ENCODE results near the gene B4GALT3.

B4GALT3 gene

DNA sequence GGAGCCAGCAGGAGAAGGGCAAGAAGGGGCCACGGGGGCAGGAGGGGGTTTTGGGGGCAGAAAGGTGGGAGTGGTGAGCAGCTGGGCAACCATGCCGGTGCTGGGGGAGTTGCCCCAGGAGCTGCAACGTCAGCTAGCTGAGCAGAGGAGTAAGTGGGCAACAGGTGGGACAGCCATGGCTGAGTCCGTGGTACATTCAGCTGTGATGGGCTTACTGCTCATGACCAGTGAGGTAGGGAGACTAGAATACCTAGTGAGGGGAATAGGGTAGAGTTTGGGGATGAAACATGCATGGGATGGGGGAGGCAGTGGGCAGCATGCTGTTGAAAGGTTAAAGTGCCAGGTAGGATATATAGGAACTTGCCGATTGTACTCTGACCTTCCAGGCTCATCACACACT is 15.7 kb downstream of the B4GALT3 start:
- DNase-seq, result no peak

GRCh38 chr1:161160671-161161145 is 16.6 kb downstream of the B4GALT3 start:
- no peak for DNase-seq

DNA sequence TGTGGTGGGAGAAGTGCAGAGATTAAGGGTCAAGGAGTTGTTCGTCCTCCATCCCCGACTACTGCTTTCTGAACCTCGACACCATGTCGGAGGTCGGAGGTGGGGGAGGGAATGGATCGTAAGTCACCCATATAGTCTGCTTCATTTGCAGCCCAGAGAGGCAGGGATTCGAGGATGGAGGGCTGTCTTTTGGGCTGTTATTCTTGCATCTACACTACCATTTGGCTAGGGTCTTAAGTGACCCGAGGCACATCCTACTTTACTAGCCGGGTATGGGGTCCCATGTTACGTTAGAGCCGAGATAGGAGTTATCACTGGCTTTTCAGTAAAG is 17.4 kb downstream of the B4GALT3 start:
- DNase-seq, result no peak

DNA sequence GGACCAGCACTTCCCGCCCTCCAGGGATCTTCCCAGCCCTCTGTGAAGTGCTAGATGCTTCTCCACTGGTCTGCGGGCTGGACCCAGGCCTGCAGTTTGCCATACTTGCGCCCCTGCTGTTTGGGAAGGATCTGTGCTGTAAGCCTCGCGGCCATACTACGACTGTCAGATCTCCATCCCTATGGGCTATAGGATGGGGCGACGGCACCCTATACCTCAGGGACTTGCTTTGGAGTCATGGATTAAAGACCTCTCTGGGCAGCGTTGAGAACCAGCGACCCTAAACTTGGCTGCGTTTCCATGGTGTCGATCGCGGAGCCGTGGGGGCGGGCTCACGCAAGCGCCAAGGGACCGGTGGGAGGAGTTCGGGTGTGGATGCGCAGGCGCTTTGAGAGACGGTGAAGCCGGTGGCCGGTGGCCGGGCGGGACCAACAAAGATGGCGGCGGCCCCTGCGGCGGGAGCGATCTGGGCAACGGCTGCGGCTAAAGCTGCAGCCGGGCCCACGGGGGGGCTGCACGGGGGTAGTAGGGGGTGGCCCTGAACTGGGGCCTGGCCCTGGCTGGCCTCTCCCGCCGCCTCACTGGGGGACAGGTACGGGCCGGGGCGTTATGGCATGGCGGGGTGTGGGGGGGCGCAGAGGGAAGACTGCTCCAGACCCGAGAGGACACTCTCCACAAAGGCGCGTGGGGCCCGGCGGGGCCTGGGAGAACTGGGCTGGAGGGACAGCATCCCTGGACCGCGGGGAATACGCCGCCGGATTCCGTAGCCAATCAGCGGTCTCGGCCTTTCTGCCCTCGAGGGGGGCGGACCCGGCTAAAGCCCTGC is 18.0 kb downstream of the B4GALT3 start, which contains the start of gene USP21:
Gene USP21, plus strand, starts transcription at position 414 of the 826 bp plus-strand sequence. CDS start 1,141 bp downstream, outside the sequence.
- peak; percentile 94 for DNase-seq

DNA sequence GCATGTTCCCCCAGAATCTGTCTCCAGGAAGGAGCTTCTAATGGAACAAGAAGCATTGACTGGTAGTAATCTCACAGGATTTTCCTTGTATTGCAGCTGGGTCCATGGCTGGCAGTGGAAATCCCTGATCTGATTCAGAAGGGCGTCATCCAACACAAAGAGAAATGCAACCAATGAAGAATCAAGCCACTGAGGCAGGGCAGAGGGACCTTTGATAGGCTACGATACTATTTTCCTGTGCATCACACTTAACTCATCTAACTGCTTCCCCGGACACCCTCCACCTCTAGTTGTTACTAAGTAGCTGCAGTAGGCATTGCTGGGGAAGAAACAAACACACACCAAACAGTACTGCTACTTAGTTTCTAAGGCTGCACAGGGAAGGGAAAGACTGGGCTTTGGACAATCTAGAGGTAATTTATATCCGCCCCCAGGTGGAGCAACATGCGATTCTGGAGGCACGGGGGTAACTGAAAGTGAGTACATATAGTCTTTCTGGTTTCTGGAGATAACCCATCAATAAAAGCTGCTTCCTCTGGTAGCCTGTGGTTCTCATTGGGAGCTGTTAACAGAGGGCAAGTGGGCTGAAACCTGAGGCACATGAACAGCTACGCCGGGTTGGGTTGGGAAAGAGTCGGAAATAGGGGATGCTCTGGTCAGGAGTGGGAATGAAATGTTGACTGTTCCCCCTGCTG is 18.8 kb downstream of the B4GALT3 start:
- no peak for DNase-seq

DNA sequence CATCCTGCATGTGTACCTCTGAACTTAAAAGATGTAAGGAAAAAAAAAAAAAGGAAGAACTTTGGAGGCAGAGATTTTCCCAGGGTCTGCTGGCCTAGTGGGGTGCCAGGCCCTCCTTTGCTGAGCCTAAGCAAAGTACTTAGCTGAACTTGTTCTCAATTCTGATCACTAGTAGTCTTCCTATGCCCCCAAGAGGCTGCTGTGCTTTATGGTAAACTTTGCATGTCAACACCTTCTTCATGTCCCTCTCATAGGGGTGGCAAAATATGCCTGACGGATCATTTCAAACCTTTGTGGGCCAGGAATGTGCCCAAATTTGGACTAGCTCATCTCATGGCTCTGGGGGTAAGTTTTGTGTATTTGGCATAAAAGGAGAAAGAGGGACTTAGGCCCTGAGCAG is 19.4 kb downstream of the B4GALT3 start:
- DNase-seq, result no peak

GRCh38 chr1:161153682-161154337 is 23.5 kb downstream of the B4GALT3 start, which contains the start of gene UFC1:
TSS of gene UFC1 (plus strand) at chr1:161153978. CDS start at chr1:161153998, 20 bp downstream.
- DNase-seq, result peak; percentile 86

GRCh38 chr1:161153176-161153575 is 24.1 kb downstream of the B4GALT3 start:
- DNase-seq, result no peak

DNA sequence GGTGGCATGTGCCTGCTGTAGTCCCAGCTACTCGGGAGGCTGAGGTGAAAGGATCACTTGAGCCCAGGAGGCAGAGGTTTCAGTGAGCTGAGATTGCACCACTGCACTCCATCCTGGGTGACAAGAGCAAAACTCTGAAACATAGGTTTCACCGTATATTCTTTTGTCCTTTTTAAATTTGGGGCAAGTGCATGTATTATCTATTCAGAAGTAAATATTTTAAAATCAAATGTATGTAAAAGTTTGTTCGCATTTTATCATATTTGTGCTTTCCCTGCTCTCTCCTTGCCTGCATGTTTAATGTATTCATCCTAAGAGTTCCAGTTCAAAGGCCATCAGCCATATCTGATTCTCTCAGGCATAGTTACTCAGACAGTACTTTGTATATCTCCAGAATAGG is 31.5 kb downstream of the B4GALT3 start:
- no peak for DNase-seq

DNA sequence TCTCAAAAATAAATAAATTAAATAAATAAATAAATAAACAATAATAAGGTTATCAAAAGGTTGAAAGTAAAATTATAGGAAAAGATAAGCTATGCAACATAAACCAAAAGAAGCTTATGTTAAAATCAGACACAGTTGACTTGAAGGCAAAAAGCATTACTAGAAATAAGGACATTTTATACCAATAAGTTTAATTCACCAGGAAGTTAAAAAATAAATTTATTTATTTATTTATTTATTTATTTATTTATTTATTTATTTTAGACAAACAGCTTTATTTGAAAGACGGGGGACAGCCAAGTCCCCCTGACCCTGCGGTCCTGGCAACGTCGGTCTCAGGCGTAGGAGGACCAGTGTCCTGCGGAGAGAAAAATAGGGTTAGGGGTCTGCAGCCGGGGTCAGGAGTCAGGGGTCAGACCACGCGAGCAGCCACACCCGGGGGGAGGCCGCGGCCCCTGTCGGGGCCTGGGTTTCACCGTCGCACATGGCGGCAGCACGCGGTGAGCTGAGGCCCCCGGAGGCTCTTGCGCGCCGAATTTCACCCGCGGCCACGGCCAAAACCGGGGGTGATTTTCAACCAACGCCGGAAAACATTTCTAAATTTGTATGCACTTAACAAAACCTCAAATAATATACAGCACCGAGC is 36.4 kb downstream of the B4GALT3 start:
- no peak for DNase-seq

DNA sequence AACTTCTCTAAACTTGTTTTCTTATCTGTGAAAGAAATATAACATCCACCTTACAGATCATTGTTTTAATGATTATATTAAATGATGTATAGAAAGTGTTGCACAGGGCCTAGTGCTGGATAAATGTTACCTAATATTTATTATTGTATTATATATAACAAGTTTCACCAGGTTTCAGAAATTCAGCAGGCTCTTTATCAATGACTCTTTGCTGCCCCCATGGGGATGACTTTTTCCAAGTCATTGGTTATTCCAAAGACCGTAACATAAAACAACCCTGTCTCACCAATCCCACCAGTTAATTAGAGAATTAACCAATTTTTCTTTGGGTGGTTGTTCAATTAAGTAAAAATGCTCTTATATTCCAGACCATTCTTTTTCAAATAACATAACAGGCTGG is 37.5 kb downstream of the B4GALT3 start:
- peak; percentile 36 for DNase-seq

DNA sequence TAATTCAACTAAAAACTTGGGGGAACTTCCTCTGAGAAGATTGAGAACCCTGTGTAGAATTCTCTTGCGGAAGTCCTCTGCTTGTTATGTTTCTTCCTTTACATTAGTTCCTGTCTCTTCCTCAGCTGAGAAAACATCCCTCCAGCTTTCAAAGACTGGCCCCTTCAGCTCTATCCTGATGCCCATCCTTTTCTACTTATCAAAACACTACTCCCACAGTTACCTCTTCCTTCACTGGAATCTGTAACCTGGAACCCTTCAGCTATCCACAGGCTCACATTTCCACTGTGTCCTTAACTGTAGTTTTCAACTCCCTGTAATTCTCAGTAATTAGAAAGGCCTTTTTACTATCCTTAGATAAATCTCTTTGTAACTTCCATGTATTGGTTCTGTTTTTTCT is 38.9 kb downstream of the B4GALT3 start:
- no peak for DNase-seq

- DNase-seq, result no peak
These were observed 39.4 kb downstream of the B4GALT3 start for GRCh38 chr1:161137881-161138280.

- no peak for DNase-seq
These were observed 44.0 kb downstream of the B4GALT3 start for GRCh38 chr1:161133220-161133740.

DNA sequence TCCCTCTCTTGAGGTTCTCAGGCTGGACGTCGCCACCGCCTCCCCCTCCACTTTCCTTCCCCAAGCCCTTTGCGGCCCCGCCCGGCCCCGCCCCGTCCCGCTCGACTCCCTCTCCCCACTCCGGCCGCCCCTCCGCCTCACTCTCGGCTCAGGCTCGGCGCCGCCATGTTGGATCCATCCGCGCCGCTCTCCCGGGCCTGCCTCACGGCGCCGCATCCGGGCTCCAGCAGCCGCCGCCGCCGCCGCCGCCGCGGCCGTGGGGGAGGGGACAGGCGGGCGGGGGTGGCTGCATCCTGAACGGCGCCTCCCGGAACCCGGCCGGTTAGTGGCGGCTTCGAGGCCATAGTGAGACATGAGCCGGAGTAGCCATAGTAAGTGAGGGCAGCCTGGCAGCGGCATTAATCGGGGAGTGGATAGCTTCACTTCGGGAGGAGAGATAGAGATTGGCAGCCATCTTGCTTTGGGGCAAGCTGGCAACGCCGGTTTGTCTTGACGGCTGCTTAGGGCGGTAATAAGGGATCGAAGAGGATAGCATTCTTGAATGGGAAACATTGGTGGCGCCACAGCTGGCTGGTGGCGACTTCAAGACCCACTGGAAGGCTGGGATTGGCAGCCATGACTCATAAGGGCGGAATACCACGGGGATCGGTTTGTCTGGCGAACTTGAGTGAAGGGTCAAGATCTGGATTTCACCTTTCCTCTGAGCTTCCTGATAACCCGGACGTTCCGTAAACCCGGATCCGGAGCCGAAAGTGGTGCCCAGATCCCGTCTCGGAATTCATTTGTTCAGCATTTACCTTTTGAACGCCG is 44.7 kb downstream of the B4GALT3 start, which contains the start of gene DEDD:
Gene DEDD, minus strand, starts transcription at position 258 of the 810 bp plus-strand sequence. CDS start 8,205 bp downstream, outside the sequence.
- peak; percentile 94 for DNase-seq

DNA sequence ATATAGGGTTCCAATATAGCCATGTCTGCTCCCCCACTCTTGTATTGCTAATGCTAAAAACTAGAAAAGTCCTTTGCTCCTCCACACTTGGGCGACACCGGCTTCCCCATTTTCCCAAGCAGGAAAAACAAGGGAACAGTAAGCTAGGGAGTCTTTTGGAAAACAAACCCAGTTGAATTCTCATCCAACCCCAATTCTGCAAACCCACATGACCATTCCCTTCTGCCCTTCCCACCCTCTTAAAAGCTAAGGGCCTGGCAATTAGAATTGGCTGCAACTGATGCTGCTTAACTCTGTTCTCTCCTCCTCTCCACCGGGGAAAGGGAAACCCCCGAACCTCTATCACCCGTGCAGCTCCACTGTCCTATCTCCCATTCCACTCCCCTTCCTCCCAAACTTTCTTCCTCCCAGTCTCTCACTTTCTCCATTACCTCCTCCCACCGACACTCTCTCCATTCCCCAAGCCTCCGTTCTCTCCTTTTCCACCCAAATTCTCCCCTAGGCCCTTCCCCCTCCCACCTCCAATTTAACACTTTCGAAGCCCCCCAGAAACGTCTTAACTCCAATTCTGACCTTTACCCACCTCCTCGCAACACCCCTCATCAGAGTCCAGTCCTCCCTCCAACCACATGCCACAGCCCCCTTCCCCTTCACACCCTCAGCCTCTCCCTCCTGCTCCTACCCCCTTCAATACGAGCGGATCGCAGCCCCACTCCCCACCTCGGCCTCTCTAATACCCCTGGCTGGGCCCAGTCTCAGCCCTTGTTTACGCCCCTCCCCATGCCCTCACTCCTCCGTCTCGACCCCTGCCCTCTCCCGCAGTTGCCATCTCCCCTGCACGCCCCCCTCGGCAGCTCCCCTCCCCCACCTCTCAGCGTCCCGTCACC is 45.5 kb downstream of the B4GALT3 start:
- peak; percentile 22 for DNase-seq

- DNase-seq, result no peak
These were observed 47.0 kb downstream of the B4GALT3 start for GRCh38 chr1:161130266-161130665.

GRCh38 chr1:161128591-161129420 is 48.5 kb downstream of the B4GALT3 start:
- no peak for DNase-seq

DNA sequence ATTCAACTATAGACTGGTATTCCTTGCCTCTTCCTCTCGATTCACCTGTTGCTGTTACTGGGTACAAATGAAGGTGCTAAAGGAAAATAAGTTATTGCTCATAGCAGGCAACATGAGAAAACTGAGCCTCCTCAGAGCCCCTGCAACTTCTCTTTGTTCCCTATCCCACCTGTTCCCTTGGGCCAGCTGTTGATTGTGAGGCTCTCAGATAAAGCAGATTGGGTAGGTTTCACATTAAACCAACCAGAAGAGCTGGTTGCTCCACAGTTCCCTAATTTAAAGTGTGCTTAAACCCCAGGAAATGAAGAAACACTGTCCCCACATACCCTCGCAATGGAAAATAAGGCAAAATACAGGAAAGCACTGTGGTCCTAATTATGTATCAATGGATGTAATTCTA is 49.7 kb downstream of the B4GALT3 start:
- DNase-seq, result no peak

- DNase-seq, result no peak
These were observed 54.3 kb downstream of the B4GALT3 start for GRCh38 chr1:161122967-161123366.
